K562 (cell line): Measurements from ENCODE around the gene HPCAL1. TPM values are rescaled to one million over a fixed set of nuclear protein-coding genes. Genes with fewer than 3 reads are reported as not detected.

Experiments used
- DPF2 ChIP-seq: fragments of 450-650 bp; IDR thresholded peaks from 2 replicates; pipeline ENCODE4 v1.6.1; 2016
- ETV1 ChIP-seq: fragments of 450-650 bp; conservative IDR thresholded peaks from 2 replicates; pipeline ENCODE4 v1.6.1; 2016; ENCODE audit warnings: missing genetic modification characterization, control low read depth, low read depth, missing compliant biosample characterization
- FOSL1 ChIP-seq: fragments of 200-800 bp; sonication (Bioruptor generic); conservative IDR thresholded peaks from 2 replicates; pipeline ENCODE4 v1.6.1; 2016; ENCODE audit warnings: missing genetic modification characterization, missing compliant biosample characterization
- FOXK2 ChIP-seq, 2 experiments: fragments of 450-650 bp; IDR thresholded peaks in 1 of 2; conservative IDR thresholded peaks in 1 of 2; 2 replicates each; pipeline ENCODE4 v1.6.1; 2016; ENCODE audit warnings: low read depth in 2 of 2, mild to moderate bottlenecking in 1 of 2
- FOXM1 ChIP-seq, 2 experiments: fragments of 450-650 bp in 1 of 2; sonication (generic) in 1 of 2; formaldehyde crosslinking in 1 of 2; IDR thresholded peaks; 2 replicates each; pipeline versions ENCODE4 v1.6.1 to v1.9.0; 2017 to 2022; ENCODE audit warnings: low read depth in 2 of 2, mild to moderate bottlenecking in 2 of 2, missing genetic modification reagents in 1 of 2, moderate library complexity in 1 of 2
- HNRNPLL ChIP-seq: fragments of 200-400 bp; formaldehyde crosslinking; IDR thresholded peaks from 2 replicates; pipeline ENCODE4 v1.6.1; 2017; ENCODE audit warnings: low read length, low read depth, mild to moderate bottlenecking; ENCODE audit not compliant: poor library complexity, severe bottlenecking
- HNRNPUL1 ChIP-seq: fragments of 200-400 bp; formaldehyde crosslinking; IDR thresholded peaks from 2 replicates; pipeline ENCODE4 v1.6.1; 2017; ENCODE audit warnings: low read length
- HSF4 ChIP-seq: fragments of 250-450 bp; sonication (Bioruptor Pico); IDR thresholded peaks from 2 replicates; pipeline ENCODE4 v2.1.2; 2022; ENCODE audit warnings: mild to moderate bottlenecking, moderate library complexity, borderline replicate concordance
- PYGO2 ChIP-seq: fragments of 450-650 bp; IDR thresholded peaks from 2 replicates; pipeline ENCODE4 v1.6.1; 2016; ENCODE audit warnings: mild to moderate bottlenecking, missing genetic modification characterization, moderate library complexity, missing compliant biosample characterization
- SMAD2 ChIP-seq: fragments of 150-350 bp; IDR thresholded peaks from 2 replicates; pipeline ENCODE4 v1.6.1; 2014; ENCODE audit warnings: low read depth, mild to moderate bottlenecking, low read length
- SMAD3 ChIP-seq: fragments of 450-650 bp; formaldehyde crosslinking; conservative IDR thresholded peaks from 2 replicates; pipeline ENCODE4 v1.4.0; 2020; ENCODE audit warnings: mild to moderate bottlenecking
- TAF9B ChIP-seq: fragments of 450-650 bp; IDR thresholded peaks from 2 replicates; pipeline ENCODE4 v1.6.1; 2018; ENCODE audit warnings: mild to moderate bottlenecking; ENCODE audit not compliant: partially characterized antibody
- TGIF2 ChIP-seq: sonication (generic); formaldehyde crosslinking; IDR thresholded peaks from 2 replicates; pipeline ENCODE4 v1.8.1; 2022; ENCODE audit warnings: mild to moderate bottlenecking, missing genetic modification reagents, moderate library complexity
- TOE1 ChIP-seq, 2 experiments: fragments of 450-650 bp in 1 of 2; sonication (generic) in 1 of 2; formaldehyde crosslinking in 1 of 2; IDR thresholded peaks; 2 replicates each; pipeline versions ENCODE4 v1.7.1 to v1.8.0; 2016 to 2022; ENCODE audit warnings: borderline replicate concordance in 2 of 2, mild to moderate bottlenecking in 2 of 2, antibody characterized with exemption in 1 of 2, inconsistent platforms in 1 of 2, low read depth in 1 of 2, missing genetic modification reagents in 1 of 2, moderate library complexity in 1 of 2
- U2AF1 ChIP-seq: fragments of 200-400 bp; formaldehyde crosslinking; optimal IDR thresholded peaks from 2 replicates; pipeline ENCODE3; 2017; ENCODE audit warnings: mild to moderate bottlenecking, low read depth, low read length, moderate library complexity
- polyA plus RNA-seq, 8 experiments: library from polyadenylated mRNA; depleted of rRNA in 4 of 8; stranded (reverse) in 5 of 8; unstranded in 3 of 8; fragments of >200 nt; fragmentation: Nextera tagmentation in 2 of 8; fragmentation: Illumina TruSeq in 1 of 8; extraction: Ambion mirVana in 2 of 8; extraction: Trizol in 1 of 8; gene quantifications; 2 replicates each; pipeline versions ENCODE4 v1.2.1 to v1.2.3, GENCODE V29; 2011 to 2014; ENCODE audit warnings: inconsistent platforms in 1 of 8, missing spikeins in 1 of 8
- total RNA-seq, 7 experiments: library from RNA; depleted of rRNA in 6 of 7; stranded (reverse); fragments of >200 nt in 6 of 7; fragmentation: Illumina TruSeq in 2 of 7; extraction: Trizol in 2 of 7; gene quantifications; 2 replicates each; pipeline versions ENCODE4 v1.2.1 to v1.2.3, GENCODE V29; 2011 to 2021; ENCODE audit warnings: low replicate concordance in 1 of 7
- TF ChIP-seq, protein P1 (sequence below): fragments of 450-650 bp; conservative IDR thresholded peaks from 2 replicates; pipeline ENCODE4 v1.6.1; 2016; ENCODE audit warnings: missing genetic modification characterization, low read depth, mild to moderate bottlenecking, missing compliant biosample characterization, moderate library complexity
- TF ChIP-seq, protein P2 (sequence below): fragments of 450-650 bp; formaldehyde crosslinking; IDR thresholded peaks from 2 replicates; pipeline ENCODE4 v1.4.0; 2020; ENCODE audit warnings: mild to moderate bottlenecking, moderate library complexity
- TF ChIP-seq, protein P3 (sequence below): fragments of 450-650 bp; IDR thresholded peaks from 2 replicates; pipeline ENCODE4 v1.7.0; 2016; ENCODE audit warnings: borderline replicate concordance
- TF ChIP-seq, protein P4 (sequence below), 3 experiments: fragments of 200-800 bp in 1 of 3; sonication (Bioruptor generic) in 1 of 3; sonication (generic) in 1 of 3; formaldehyde crosslinking in 1 of 3; IDR thresholded peaks; 2 replicates each; pipeline versions ENCODE4 v1.6.1 to v1.8.0; 2016 to 2022; ENCODE audit warnings: mild to moderate bottlenecking in 2 of 3, missing compliant biosample characterization in 2 of 3, missing genetic modification characterization in 2 of 3, missing genetic modification reagents in 1 of 3

Gene HPCAL1
- total and polyA plus RNA-seq, 9 of the 15 experiments (the other 6 are each of a cell fraction or from before 2014, with no cell fraction given) = 2.7 to 65.5 (median 23.9) TPM

DNA sequence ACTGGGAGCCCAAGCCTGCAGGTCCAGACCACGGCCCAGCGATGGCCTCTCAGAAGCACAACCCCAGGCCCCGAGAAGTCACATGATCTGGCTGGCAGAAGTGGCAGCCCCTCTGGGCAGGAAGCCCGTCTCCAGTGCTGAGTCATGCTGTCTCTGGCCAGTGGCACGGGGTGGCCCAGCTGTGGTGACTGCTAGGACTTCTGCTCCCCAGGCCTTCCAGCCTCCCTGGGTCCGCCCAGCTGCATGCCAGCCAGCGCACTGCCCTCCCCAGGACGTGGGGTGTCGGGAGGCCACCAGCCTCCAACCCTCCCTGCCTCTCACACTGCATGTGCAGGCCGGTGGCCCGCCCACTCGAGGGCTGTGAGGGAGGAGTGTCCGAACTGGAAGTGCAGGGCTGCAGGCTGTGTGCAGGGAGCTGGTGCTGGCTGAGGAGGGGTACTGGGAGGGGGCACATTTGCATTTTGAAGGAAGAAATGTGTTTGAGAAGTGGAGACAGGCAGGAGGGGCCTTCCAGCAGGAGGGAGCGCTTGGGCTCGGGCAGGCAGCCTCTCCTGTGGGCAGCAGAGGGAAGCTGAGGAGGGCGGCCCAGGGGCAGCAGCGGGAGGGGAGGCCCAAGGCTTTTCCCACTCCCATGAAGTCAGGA is 17.0 kb upstream of the HPCAL1 start (continued):
- no peak for TF ChIP-seq FOSL1 (tag)
- no peak for TF ChIP-seq FOXK2 (conservative IDR thresholded peaks at IDR 0.05 in 1 of 2, IDR thresholded peaks at IDR 0.05 in 1 of 2; ENCODE audit: low read depth in 2 of 2)
- no peak for TF ChIP-seq FOXM1 (IDR thresholded peaks at IDR 0.05; ENCODE audit: low read depth)
- TF ChIP-seq FOXM1 (CRISPR knock-in tag; IDR thresholded peaks at IDR 0.05; ENCODE audit: low read depth) = no peak
- no peak for TF ChIP-seq TGIF2 (CRISPR knock-in tag)
- TF ChIP-seq, protein P1, sequence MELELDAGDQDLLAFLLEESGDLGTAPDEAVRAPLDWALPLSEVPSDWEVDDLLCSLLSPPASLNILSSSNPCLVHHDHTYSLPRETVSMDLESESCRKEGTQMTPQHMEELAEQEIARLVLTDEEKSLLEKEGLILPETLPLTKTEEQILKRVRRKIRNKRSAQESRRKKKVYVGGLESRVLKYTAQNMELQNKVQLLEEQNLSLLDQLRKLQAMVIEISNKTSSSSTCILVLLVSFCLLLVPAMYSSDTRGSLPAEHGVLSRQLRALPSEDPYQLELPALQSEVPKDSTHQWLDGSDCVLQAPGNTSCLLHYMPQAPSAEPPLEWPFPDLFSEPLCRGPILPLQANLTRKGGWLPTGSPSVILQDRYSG (tag) = no peak
- no peak for TF ChIP-seq PYGO2 (tag)
- TF ChIP-seq, protein P2, sequence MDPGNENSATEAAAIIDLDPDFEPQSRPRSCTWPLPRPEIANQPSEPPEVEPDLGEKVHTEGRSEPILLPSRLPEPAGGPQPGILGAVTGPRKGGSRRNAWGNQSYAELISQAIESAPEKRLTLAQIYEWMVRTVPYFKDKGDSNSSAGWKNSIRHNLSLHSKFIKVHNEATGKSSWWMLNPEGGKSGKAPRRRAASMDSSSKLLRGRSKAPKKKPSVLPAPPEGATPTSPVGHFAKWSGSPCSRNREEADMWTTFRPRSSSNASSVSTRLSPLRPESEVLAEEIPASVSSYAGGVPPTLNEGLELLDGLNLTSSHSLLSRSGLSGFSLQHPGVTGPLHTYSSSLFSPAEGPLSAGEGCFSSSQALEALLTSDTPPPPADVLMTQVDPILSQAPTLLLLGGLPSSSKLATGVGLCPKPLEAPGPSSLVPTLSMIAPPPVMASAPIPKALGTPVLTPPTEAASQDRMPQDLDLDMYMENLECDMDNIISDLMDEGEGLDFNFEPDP (CRISPR knock-in tag) = no peak
- no peak for TF ChIP-seq SMAD3
- TF ChIP-seq U2AF1 = no peak
- no peak for TF ChIP-seq TAF9B
- peak; percentile 68; the same call in 1 of the 2 replicates for TF ChIP-seq TOE1 (IDR thresholded peaks at IDR 0.05; ENCODE audit: borderline replicate concordance)
- no peak for TF ChIP-seq TOE1 (CRISPR knock-in tag; IDR thresholded peaks at IDR 0.05; ENCODE audit: borderline replicate concordance, low read depth)
- TF ChIP-seq, protein P3, sequence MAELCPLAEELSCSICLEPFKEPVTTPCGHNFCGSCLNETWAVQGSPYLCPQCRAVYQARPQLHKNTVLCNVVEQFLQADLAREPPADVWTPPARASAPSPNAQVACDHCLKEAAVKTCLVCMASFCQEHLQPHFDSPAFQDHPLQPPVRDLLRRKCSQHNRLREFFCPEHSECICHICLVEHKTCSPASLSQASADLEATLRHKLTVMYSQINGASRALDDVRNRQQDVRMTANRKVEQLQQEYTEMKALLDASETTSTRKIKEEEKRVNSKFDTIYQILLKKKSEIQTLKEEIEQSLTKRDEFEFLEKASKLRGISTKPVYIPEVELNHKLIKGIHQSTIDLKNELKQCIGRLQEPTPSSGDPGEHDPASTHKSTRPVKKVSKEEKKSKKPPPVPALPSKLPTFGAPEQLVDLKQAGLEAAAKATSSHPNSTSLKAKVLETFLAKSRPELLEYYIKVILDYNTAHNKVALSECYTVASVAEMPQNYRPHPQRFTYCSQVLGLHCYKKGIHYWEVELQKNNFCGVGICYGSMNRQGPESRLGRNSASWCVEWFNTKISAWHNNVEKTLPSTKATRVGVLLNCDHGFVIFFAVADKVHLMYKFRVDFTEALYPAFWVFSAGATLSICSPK = no peak
- TF ChIP-seq HNRNPLL = no peak
- no peak for TF ChIP-seq DPF2
- no peak for TF ChIP-seq HNRNPUL1
- no peak for TF ChIP-seq SMAD2
- TF ChIP-seq HSF4 = no peak
- TF ChIP-seq, protein P4, sequence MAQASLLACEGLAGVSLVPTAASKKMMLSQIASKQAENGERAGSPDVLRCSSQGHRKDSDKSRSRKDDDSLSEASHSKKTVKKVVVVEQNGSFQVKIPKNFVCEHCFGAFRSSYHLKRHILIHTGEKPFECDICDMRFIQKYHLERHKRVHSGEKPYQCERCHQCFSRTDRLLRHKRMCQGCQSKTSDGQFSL (CRISPR knock-in tag; IDR thresholded peaks at IDR 0.05) = no peak
- TF ChIP-seq, protein P4 (tag; IDR thresholded peaks at IDR 0.05) = no peak
- TF ChIP-seq ETV1 (tag) = no peak
